GM19397 (cell line): ENCODE results near the gene GLYR1.

ENCODE experiments used
- ATAC-seq: cut with Tn5 transposase; IDR thresholded peaks from one replicate; pipeline ENCODE4 v1.9.1; 2021; ENCODE audit warnings: mild to moderate bottlenecking, moderate library complexity; ENCODE audit not compliant: unreplicated experiment

GLYR1 gene

GRCh38 chr16:4880006-4880580 is 33.0 kb upstream of the GLYR1 start:
- ATAC-seq, result no peak

GRCh38 chr16:4879049-4879448 is 32.0 kb upstream of the GLYR1 start:
- ATAC-seq, result no peak

- ATAC-seq, result no peak
Observed at GRCh38 chr16:4877380-4877685, 30.2 kb upstream of the GLYR1 start.

- ATAC-seq, result no peak
Observed at GRCh38 chr16:4876646-4877379, 29.7 kb upstream of the GLYR1 start.

DNA sequence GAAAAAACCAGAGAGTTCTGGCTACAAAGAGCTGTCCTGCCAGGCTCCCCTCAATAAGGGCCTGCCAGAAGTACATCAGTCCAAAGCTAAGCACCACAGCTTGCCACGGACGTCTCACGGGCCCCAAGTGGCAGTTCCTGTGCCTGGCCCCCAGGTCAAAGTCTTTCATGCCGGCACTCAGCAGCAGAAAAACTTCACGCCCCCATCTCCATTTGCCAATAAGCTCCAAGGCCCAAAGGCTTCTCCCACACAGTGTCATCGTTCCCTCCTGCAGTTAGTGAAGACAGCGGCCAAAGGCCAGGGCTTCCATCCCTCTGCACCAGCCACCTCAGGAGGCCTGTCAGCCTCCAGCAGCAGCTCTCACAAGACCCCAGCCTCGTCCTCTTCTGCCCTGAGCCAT is 27.6 kb upstream of the GLYR1 start:
- ATAC-seq, result no peak

DNA sequence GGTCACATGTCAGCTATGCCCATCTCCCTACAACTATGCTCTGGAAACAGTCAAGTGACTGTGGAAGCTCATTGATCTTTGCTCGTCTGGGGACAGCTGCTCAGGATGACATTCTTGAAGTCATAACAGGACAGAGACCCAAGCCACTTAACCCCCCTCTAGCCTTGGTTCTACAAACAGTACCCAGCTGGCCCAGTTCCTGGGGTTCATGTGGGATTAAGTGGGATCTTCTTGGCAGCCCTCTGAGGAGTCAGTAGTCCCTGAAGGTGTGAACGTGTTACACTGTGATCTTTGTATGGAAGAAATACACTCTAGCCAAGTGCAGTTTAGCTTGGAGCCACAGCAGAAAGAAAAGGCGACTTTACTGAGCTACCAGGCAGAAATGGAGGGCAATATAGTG is 26.0 kb upstream of the GLYR1 start:
- no peak for ATAC-seq

- ATAC-seq, result no peak
Observed at GRCh38 chr16:4871071-4871470, 24.0 kb upstream of the GLYR1 start.

DNA sequence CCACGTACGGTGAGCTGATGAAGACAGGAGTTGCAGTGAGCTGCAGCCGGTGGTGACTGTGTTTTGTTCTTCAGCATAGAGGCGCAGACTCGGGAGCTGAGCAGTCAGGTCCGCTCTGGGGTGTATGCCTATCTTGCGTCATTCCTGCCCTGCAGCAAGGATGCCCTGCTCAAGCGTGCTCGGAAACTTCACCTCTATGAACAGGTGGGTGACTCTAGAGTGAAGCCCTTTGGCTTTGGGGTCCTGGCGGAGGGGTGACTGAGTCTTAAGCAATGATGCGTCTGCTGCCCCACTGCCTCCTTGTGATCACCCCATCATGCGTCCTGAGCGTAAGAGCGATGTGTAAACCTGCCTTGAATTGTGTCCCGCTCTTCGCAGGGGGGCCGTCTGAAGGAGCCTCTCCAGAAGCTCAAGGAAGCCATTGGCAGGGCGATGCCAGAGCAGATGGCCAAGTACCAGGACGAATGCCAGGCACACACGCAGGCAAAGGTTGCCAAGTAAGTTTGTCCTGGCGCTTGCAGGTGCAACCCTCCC is 23.1 kb upstream of the GLYR1 start:
- no peak for ATAC-seq

DNA sequence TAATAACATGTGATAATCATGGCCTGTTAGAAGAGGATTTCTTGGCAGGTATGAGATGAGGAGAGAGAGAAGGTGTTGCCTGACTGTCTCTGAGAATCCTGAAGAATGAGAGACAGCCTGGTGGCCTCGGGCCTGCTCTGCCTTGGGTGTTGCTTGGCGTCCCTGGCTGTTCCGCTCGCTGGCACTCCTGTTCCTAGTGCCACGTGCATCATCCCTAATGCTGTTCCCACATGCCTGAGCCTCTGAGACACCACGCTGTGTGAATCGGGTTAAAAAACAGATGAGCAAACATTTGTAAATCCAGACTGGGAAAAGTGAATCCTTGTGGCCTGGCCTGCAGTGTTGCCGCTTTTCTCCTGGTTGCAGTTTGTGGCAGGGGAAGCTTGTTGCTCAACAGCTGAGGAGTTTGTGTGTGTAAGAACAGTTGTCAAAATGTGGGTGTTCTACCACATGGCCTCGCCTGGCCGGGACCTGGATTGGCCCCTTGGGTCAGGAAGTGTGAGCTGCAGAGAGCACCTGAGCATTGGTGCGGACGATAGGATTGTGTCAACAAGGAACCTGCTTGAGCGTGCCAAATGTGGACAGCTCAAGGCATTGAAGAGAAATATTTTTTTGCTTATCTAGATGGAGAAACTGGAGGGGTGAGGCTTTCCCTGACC is 22.2 kb upstream of the GLYR1 start:
- ATAC-seq, result no peak

- ATAC-seq, result no peak
Observed at GRCh38 chr16:4868535-4868934, 21.4 kb upstream of the GLYR1 start.

GRCh38 chr16:4868026-4868425 is 20.9 kb upstream of the GLYR1 start:
- ATAC-seq, result no peak

GRCh38 chr16:4866586-4866985 is 19.5 kb upstream of the GLYR1 start:
- ATAC-seq, result no peak

DNA sequence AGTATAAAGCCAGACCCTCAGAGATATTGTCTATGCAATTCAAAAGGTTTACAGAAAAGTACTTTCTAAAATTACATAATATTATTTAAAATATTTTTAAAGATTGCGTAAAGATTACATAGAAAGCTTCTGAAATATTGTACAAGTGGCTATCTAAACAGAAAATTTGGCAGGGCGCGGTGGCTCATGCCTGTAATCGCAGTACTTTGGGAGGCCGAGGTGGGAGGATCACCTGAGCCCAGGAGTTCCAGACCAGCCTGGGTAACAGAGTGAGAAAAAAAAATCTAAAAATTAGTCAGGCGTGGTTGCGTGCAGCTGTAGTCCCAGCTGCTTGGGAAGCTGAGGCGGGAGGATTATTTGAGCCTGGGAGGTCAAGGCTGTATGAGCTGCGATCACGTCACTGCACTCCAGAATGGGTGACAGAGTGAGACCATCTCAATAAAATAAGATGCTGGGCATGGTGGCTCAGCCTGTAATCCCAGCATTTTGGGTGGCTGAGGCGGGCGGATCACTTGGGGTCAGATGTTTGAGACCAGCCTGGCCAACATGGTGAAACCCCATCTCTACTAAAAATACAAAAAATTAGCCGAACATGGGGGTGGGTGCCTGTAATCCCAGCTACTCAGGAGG is 18.3 kb upstream of the GLYR1 start:
- ATAC-seq, result no peak

DNA sequence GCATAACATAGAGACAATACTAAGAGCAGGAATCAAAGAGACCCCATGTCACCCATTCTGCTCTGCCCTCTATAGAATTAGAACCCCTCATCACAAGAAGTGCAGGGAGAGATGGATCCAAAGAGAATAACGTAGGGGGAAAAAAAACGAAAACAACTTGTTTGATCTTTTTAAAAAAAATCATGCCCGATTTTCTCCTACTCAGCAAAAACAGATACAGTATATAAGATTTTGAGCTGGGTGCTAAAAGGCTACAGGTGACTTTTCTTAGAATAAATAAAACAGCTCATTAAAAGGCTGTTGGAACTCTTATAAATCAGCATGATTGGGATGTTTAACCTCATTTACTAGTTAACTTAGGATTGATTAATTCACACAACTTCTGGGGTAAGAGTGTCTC is 17.6 kb upstream of the GLYR1 start:
- no peak for ATAC-seq

- no peak for ATAC-seq
Observed at GRCh38 chr16:4862639-4863038, 15.6 kb upstream of the GLYR1 start.

GRCh38 chr16:4860727-4861342 is 13.7 kb upstream of the GLYR1 start:
- ATAC-seq, result no peak

GRCh38 chr16:4859900-4860255 is 12.8 kb upstream of the GLYR1 start:
- no peak for ATAC-seq

- ATAC-seq, result no peak
Observed at GRCh38 chr16:4859190-4859899, 12.3 kb upstream of the GLYR1 start.

DNA sequence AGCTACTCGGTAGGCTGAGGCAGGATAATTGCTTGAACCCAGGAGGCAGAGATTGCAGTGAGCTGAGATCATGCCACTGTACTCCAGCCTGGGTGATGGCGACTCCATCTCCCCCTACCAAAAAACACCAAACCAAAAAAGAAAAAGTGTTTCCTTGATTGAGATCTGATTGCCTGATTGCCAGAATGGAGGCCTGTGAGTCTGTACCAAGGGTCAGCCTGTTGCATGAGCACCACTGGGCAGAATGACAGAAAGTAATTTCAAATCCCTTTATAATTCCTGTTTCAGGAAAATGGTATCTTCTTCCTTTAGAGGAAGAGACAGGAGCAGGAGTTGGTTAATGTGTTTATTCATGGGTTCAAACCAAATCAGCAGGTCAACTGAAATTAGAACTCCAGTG is 8.7 kb upstream of the GLYR1 start:
- no peak for ATAC-seq

GRCh38 chr16:4855371-4855770 is 8.3 kb upstream of the GLYR1 start:
- no peak for ATAC-seq
